ENCODE results near the gene SAMD4A.

SAMD4A gene

DNA sequence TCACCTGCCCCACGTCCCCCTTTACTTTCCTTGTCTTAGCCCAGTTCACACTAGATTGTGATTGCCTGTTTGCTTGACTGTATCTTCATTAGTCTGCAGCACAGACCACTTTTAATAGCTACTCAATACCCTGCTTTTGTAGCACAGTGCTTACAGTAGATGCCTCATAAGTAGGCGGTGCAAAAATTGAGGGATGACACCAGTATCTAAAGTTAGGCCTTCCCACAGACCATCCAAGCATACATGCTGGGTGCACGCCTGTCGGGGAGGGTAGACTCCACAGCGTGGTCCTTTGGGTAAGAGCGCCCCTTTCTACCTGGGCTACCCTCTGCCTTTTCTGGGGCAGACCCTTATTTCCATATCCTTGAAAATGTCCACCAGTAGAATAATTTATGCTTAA, 194.9 kb downstream of the SAMD4A start:
- TF ChIP-seq, protein P1, sequence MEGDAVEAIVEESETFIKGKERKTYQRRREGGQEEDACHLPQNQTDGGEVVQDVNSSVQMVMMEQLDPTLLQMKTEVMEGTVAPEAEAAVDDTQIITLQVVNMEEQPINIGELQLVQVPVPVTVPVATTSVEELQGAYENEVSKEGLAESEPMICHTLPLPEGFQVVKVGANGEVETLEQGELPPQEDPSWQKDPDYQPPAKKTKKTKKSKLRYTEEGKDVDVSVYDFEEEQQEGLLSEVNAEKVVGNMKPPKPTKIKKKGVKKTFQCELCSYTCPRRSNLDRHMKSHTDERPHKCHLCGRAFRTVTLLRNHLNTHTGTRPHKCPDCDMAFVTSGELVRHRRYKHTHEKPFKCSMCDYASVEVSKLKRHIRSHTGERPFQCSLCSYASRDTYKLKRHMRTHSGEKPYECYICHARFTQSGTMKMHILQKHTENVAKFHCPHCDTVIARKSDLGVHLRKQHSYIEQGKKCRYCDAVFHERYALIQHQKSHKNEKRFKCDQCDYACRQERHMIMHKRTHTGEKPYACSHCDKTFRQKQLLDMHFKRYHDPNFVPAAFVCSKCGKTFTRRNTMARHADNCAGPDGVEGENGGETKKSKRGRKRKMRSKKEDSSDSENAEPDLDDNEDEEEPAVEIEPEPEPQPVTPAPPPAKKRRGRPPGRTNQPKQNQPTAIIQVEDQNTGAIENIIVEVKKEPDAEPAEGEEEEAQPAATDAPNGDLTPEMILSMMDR (IDR thresholded peaks at IDR 0.05): no peak
- peak overlapping the region in 1 of 2 donors; percentile 62 for H3K27ac ChIP-seq
- no peak for DNase-seq (ENCODE audit: low spot score)
- no peak overlapping the region for H3K4me3 ChIP-seq

DNA sequence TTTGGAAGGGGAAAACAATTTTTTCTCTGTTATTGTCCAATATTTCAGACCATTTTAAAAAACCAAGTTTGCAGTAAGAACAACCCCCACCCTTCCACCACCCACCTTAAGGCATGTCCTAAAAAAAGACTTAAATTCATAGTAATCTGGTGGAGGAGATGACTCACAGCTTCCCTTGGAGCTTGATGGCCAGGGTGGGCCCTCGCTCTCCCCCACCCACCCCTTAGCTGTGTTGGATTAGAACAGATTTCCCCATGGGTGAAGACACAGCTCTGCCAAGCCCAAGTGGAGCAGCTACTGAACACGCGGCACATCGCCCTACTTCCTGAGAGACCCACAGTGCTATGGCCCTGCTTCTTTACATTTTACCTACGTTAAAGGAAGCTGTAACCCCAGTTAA, 195.4 kb downstream of the SAMD4A start:
- peak overlapping the region in 1 of 2 donors; percentile 62 for H3K27ac ChIP-seq
- TF ChIP-seq, protein P1 (IDR thresholded peaks at IDR 0.05): no peak
- no peak overlapping the region for H3K4me3 ChIP-seq
- DNase-seq (ENCODE audit: low spot score): no peak

DNA sequence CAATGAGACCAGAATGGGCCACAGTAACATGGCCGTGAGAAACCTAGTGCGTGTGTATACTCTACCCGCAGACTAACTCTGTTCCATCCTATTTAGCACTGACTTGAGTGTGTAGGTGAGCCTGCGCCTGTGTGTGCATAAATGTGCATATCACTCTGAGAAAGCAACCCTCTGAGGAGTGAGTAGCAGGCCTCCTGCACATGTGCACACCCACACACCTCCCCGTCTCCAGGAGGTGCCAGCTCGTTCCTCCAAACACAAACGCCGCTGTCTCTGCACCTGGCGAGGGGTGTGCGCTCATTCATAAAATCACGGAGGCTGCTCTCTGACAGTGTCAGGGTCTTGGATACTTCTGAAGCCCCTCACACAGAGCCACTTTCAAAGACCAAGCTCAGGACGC, 196.8 kb downstream of the SAMD4A start:
- Histone ChIP-seq H3K27ac (no peak overlapping the region), H3K4me3 (no peak overlapping the region)
- DNase-seq (ENCODE audit: low spot score): no peak
- TF ChIP-seq, protein P1 (IDR thresholded peaks at IDR 0.05): no peak

DNA sequence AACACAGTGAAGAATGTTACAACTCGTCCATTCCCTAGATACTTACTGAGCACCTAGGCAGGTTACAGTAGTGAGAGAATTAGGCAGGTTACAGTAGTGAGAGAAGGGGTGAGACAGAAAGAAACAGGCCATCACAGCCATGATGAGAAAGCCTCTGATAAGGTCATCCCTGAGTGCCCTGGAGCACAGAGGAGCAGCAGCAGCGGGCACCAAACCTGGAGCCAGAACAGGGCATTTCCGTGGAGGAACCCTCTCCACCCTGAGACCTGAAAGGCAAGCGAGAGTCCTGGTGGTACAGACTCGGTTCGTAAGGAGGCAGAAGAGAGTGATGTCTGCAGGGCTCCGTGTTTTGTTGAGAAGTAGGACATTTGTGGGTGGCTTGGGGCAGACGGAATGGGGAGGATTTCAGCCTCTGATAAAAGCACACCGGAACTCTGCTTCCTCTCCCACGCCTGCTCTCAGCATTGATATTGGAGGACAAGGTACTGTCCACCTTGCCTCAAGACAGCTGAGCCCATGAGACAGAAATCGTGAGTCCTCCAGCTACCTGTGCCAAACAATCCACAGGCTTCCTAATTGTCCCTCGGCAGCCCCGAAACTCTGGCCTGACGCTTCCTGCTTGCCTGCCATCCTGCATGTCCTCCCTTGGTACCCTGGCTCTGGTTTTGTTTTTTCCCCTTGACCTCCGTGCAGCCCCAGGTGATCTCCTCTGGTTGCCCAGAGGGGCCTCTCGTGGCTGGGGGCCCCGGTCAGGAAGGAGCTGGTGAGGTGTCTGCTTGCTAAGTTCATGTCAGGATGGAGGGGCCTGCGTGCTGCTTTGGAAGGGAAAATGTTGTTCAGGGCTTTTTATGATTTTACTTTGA, 199.6 kb downstream of the SAMD4A start:
- Histone ChIP-seq H3K4me3 (no peak overlapping the region), H3K27ac (peak overlapping the region in 1 of 2 donors; percentile 28)
- no peak for DNase-seq (ENCODE audit: low spot score)
- TF ChIP-seq, protein P1 (IDR thresholded peaks at IDR 0.05): no peak

DNA sequence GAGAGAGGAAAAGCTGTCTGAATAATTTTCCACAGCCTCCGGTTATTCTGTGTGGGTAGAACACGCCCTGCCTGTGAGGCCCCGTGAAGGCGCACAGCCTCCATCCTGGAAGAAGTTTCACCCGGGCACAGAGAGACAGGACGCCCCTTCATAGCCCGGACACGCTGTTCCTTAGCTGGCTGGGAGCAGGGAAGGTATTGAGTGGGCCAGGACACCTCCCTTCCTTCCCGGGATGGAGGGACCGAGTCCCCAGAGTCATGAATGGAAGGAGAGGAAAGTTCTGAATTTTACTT, 200.2 kb downstream of the SAMD4A start:
- TF ChIP-seq, protein P1 (IDR thresholded peaks at IDR 0.05): no peak
- no peak for DNase-seq (ENCODE audit: low spot score)
- no peak overlapping the region for H3K4me3 ChIP-seq
- H3K27ac ChIP-seq: peak overlapping the region in 1 of 2 donors; percentile 2

DNA sequence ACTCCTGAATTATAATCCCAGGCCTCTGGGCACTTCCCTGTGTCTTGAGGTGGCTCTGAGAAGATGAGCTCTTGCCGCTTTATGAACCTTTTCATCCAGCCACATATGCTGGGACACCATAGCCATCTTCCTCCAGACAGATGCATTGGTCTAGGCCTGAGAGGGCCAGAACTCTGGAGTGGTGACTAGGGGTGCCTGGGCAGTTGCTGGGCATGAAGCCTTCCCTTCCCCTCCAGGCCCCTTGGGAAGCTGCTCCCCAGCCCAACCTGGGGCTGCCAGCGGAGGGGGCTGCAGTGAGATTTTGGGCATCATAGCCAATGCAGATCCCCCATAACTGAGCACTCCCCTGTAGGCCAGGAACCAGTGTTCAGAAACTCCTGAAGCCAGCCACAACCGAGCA, 200.5 kb downstream of the SAMD4A start:
- H3K27ac ChIP-seq: peak overlapping the region in 1 of 2 donors; percentile 2
- TF ChIP-seq, protein P1 (IDR thresholded peaks at IDR 0.05): no peak
- DNase-seq (ENCODE audit: low spot score): no peak

DNA sequence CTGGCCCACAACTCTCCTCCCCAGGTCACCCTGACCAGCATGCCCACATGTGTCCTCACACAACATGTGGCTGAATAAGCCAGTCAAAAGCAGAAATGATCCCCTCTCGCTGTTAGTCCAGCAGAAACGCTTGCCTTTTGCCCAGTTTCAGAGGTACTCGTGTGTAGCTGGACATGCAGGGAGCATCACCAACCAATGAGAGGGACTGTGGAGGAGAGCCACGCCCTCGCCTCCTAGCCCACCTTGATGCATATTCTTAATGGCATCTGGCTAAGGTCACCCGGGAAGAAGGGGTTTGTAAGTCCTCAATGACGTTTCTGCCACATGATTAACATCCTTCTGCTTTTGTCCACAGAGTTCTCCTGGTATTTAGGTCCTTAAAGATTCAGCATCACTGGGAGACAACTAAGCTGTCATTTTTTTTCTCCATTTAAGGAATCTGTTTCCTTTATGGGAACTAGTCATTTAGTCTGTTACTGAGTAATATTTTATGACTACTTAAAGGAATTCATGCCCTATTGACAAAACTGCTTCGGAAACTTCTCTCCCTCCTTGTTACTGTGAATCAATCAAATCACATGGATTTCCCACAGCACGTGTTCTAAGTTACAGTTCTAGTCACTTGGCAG, 201.7 kb downstream of the SAMD4A start:
- no peak for DNase-seq (ENCODE audit: low spot score)
- H3K27ac ChIP-seq: peak overlapping the region; percentile 22 to 93
- TF ChIP-seq, protein P1 (IDR thresholded peaks at IDR 0.05): no peak
- no peak overlapping the region for H3K4me3 ChIP-seq

More for the DNA sequence above, 200.5 kb downstream of the SAMD4A start:
- no peak overlapping the region for H3K4me3 ChIP-seq

Measured in coronary artery (tissue), 2 donors.